ENCODE measurements around the gene ZRANB3.
"Not testable (repeated sequence)": the region's sequence is repeated elsewhere in the genome, so short reads cannot be mapped to it uniquely, and the experiment has no call there.

ZRANB3 gene

DNA sequence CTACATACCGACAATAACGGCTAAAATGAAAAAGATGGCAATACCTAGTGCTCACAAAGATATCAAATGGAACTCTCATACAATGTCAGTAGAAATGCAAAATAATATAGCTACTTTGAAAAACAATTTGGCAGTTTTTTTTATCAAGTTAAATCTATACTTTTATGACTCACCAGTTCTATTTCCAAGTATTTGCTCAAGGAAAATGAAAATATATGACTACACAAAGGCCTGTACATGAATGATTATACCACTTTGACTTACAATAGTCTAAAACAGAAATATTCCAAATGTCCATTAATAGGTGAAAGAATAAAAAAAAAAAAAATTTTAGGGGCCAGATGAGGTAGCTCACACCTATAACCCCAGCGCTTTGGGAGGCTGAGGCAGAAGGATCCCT is 219.8 kb downstream of the ZRANB3 start:
- Histone ChIP-seq H3K27ac (ENCODE audit: low read depth, low read length) (no peak overlapping the region), H3K4me3 (ENCODE audit: low read length) (no peak overlapping the region), H3K27me3 (ENCODE audit: control insufficient read depth, insufficient read depth, low read length) (no peaks in the 10 kb centered on the region), H3K4me1 (ENCODE audit: control insufficient read depth, insufficient read depth, low read length) (no peaks in the 10 kb centered on the region), H3K9ac (ENCODE audit: low read length) (no peak overlapping the region), H3K36me3 (ENCODE audit: control insufficient read depth, insufficient read depth, low read length) (no peaks in the 10 kb centered on the region)

DNA sequence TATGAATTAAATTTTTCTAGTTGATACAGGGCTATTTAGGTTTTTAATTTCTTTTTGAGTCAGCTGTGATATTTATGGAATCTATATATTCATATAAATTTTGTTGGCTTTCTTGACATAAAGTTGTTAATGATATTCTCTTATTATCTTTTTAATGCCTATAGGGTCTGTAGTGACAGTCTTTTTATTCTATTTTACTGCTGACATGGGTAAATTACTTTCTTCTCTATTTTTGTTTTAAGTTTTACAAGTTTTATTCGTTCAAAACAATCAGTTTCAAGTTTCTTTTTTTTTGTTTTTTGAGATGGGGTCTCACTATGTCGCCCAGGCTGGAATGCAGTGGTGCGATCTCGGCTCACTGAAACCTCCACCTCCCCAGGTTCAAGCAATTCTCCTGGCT is 226.3 kb downstream of the ZRANB3 start:
- Histone ChIP-seq H3K36me3 (ENCODE audit: control insufficient read depth, insufficient read depth, low read length) (no peaks in the 10 kb centered on the region), H3K4me3 (ENCODE audit: low read length) (no peak overlapping the region), H3K9ac (ENCODE audit: low read length) (no peak overlapping the region), H3K27me3 (ENCODE audit: control insufficient read depth, insufficient read depth, low read length) (no peaks in the 10 kb centered on the region), H3K27ac (ENCODE audit: low read depth, low read length) (no peak overlapping the region), H3K4me1 (ENCODE audit: control insufficient read depth, insufficient read depth, low read length) (no peaks in the 10 kb centered on the region)

DNA sequence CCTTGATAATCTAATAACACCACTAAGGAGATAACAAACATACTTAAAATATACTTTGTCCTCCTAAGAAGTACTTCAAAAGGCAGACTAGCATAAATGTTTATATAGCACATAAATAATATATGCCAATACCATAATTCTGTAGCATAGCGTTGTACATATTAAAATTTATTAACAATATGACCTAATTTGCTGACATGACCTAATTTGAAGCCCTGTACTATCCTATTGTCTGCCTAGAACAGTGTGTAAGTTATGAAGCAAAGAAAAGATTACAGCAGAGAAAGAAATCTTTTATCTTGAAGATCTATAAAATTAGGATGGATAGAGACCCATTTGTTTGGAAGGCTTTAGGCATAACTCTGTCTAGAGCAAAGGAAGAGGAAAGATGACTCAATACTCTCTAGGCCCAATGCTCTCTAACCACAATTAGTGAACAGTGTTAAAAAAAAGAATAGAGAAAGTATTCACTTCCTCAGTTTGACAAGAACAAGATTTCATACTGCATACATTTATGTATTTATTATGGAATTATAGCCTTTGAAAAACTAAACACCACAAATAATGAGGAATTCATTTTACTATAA is 231.3 kb downstream of the ZRANB3 start:
- Histone ChIP-seq H3K9ac (ENCODE audit: low read length) (no peak overlapping the region), H3K36me3 (ENCODE audit: control insufficient read depth, insufficient read depth, low read length) (no peaks in the 10 kb centered on the region), H3K27ac (ENCODE audit: low read depth, low read length) (no peak overlapping the region), H3K4me3 (ENCODE audit: low read length) (no peak overlapping the region), H3K4me1 (ENCODE audit: control insufficient read depth, insufficient read depth, low read length) (no peaks in the 10 kb centered on the region), H3K27me3 (ENCODE audit: control insufficient read depth, insufficient read depth, low read length) (no peaks in the 10 kb centered on the region)

DNA sequence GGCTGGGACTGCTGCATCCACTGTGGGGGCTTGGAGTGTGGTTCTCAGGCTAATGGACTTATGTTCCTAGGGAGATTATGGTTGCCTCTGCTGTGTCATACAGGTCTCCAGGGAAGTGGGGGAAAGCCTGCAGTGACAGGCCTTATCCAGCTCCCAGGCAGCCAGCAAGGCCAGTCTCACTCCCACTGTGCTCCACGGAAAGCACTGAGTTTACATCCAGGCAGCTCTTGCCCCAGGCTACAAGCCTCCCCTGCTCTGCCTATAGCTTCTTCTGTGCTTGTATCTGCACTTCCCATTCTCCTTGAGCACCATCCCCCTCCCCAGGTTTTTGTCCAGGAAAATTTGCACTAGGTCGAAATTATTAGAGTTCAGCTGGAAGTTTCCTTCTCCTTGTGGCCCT is 231.9 kb downstream of the ZRANB3 start:
- H3K9ac ChIP-seq (ENCODE audit: low read length): no peak overlapping the region
- no peaks in the 10 kb centered on the region for H3K4me1 ChIP-seq (ENCODE audit: control insufficient read depth, insufficient read depth, low read length)
- no peak overlapping the region for H3K4me3 ChIP-seq (ENCODE audit: low read length)
- H3K27me3 ChIP-seq (ENCODE audit: control insufficient read depth, insufficient read depth, low read length): no peaks in the 10 kb centered on the region
- no peaks in the 10 kb centered on the region for H3K36me3 ChIP-seq (ENCODE audit: control insufficient read depth, insufficient read depth, low read length)
- no peak overlapping the region for H3K27ac ChIP-seq (ENCODE audit: low read depth, low read length)

DNA sequence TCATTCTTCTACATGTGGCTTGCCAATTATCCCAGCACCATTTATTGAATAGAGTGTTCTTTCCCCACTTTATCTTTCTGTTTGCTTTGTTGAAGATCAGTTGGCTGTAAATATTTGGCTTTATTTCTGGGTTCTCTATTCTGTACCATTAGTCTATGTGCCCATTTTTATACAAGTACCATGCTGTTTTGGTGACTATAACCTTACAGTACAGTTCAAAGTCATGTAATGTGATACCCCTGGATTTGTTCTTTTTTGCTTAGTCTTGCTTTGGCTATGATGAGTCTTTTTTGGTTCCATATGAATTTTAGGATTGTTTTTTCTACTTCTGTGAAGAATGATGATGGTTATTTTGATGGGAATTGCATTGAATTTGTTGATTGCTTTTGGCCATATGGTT is 243.9 kb downstream of the ZRANB3 start:
- not testable (repeated sequence) for H3K27ac ChIP-seq (ENCODE audit: low read depth, low read length); H3K9ac ChIP-seq (ENCODE audit: low read length); H3K27me3 ChIP-seq (ENCODE audit: control insufficient read depth, insufficient read depth, low read length); H3K36me3 ChIP-seq (ENCODE audit: control insufficient read depth, insufficient read depth, low read length); H3K4me3 ChIP-seq (ENCODE audit: low read length); H3K4me1 ChIP-seq (ENCODE audit: control insufficient read depth, insufficient read depth, low read length)

DNA sequence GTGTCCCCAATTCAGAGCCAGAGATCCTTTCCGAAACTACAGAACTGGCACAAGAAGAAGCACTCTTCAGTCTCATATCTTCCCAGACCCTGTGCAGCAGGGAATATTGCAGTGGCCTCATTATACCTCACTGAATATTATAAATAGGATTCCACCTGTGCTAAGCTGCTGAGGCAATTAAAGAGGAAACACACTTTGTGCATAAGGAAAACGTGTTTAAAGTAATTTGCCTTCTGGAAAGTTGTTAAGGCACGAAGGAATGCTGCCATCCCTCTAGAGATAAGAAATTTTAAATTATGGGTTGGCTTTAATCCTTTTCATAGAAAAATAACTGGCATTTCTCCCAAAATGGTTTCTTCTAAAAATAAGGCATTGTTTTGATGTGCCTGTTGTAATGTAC is 245.6 kb downstream of the ZRANB3 start:
- H3K4me3 ChIP-seq (ENCODE audit: low read length): no peak overlapping the region
- H3K27me3 ChIP-seq (ENCODE audit: control insufficient read depth, insufficient read depth, low read length): no peaks in the 10 kb centered on the region
- no peak overlapping the region for H3K9ac ChIP-seq (ENCODE audit: low read length)
- no peaks in the 10 kb centered on the region for H3K4me1 ChIP-seq (ENCODE audit: control insufficient read depth, insufficient read depth, low read length)
- H3K27ac ChIP-seq (ENCODE audit: low read depth, low read length): no peak overlapping the region
- H3K36me3 ChIP-seq (ENCODE audit: control insufficient read depth, insufficient read depth, low read length): no peaks in the 10 kb centered on the region

DNA sequence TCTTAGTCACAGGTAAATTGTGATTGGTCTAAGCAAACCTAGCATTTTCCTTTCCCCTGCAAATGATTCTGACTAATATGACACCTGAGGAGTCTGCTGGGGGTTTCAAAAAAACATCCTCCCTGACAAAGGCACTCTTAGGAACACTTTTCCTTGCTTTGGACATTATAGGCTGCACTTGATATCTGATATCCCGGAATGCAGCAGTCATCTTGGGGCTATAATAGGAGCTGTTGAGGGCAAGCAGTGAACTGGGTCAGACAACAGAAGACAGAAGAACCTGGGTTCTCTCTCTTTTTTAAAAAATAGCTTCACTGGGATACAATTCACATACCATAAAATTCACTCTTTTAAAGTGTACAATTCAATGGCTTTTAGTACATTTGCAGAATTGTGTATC is 249.6 kb downstream of the ZRANB3 start:
- Histone ChIP-seq H3K4me3 (ENCODE audit: low read length) (no peak overlapping the region), H3K4me1 (ENCODE audit: control insufficient read depth, insufficient read depth, low read length) (no peaks in the 10 kb centered on the region), H3K27ac (ENCODE audit: low read depth, low read length) (no peak overlapping the region), H3K9ac (ENCODE audit: low read length) (no peak overlapping the region), H3K36me3 (ENCODE audit: control insufficient read depth, insufficient read depth, low read length) (no peaks in the 10 kb centered on the region), H3K27me3 (ENCODE audit: control insufficient read depth, insufficient read depth, low read length) (no peaks in the 10 kb centered on the region)

DNA sequence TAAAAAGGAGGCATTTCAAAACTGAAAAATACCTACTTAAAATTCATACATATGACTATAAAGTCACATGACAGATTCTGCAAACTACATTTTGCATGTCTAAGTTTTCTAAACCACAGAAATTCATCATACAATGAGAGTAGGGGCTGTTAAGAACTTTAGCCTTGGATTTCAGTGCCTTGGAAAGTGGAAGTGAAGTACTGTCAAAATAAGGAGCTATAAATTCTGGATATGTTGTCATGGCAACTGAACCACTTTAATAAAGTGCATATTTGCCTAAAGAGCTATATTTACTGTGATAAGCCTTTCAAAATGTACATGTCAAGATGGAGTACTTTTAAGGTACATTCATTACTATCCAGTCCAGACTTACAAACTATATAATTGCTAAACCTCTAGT is 251.8 kb downstream of the ZRANB3 start:
- Histone ChIP-seq H3K4me3 (ENCODE audit: low read length) (no peak overlapping the region), H3K9ac (ENCODE audit: low read length) (no peak overlapping the region), H3K27me3 (ENCODE audit: control insufficient read depth, insufficient read depth, low read length) (no peaks in the 10 kb centered on the region), H3K4me1 (ENCODE audit: control insufficient read depth, insufficient read depth, low read length) (no peaks in the 10 kb centered on the region), H3K36me3 (ENCODE audit: control insufficient read depth, insufficient read depth, low read length) (no peaks in the 10 kb centered on the region), H3K27ac (ENCODE audit: low read depth, low read length) (no peak overlapping the region)

DNA sequence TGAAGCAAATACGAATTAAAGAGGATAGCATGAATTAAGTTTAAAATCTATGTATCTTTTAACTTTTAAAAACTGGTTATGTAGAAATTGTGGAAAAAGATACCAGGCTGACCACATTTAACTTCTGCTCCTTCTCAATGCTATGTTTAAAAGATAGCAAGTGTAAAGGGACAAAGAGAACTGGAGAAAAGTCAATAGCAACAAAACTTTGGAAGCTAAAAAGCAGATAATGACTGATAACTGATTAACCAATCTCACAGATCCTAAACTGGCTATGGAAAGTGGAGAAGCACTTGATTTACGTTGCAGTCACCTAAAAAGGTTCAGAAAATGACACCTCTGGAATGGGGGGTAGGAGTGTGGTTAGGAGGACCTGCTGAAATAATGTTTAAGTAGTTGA is 254.5 kb downstream of the ZRANB3 start:
- Histone ChIP-seq H3K9ac (ENCODE audit: low read length) (no peak overlapping the region), H3K4me3 (ENCODE audit: low read length) (no peak overlapping the region), H3K27me3 (ENCODE audit: control insufficient read depth, insufficient read depth, low read length) (no peaks in the 10 kb centered on the region), H3K4me1 (ENCODE audit: control insufficient read depth, insufficient read depth, low read length) (no peaks in the 10 kb centered on the region), H3K27ac (ENCODE audit: low read depth, low read length) (no peak overlapping the region), H3K36me3 (ENCODE audit: control insufficient read depth, insufficient read depth, low read length) (no peaks in the 10 kb centered on the region)

DNA sequence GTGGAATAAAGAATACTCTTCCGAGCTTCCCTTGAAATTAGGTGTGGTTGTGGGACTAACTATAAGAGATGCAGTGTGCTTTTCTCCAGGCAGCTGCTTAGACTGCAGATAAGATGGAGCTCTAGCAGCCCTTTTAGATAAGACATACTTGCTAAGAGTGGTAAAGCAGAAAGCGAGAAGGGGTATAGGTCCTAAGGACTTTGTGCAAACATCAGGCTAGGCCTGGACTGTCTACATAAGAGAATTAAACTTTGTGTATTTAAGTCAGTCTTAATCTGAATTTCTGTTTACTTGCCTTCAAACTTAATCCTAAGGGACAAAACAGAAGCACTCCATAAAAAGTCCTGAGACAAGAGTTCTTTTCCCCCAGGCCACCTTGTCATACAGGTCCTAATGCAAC is 260.0 kb downstream of the ZRANB3 start:
- H3K9ac ChIP-seq (ENCODE audit: low read length): no peak overlapping the region
- no peaks in the 10 kb centered on the region for H3K4me1 ChIP-seq (ENCODE audit: control insufficient read depth, insufficient read depth, low read length)
- H3K27ac ChIP-seq (ENCODE audit: low read depth, low read length): no peak overlapping the region
- no peaks in the 10 kb centered on the region for H3K36me3 ChIP-seq (ENCODE audit: control insufficient read depth, insufficient read depth, low read length)
- H3K4me3 ChIP-seq (ENCODE audit: low read length): no peak overlapping the region
- H3K27me3 ChIP-seq (ENCODE audit: control insufficient read depth, insufficient read depth, low read length): no peaks in the 10 kb centered on the region

DNA sequence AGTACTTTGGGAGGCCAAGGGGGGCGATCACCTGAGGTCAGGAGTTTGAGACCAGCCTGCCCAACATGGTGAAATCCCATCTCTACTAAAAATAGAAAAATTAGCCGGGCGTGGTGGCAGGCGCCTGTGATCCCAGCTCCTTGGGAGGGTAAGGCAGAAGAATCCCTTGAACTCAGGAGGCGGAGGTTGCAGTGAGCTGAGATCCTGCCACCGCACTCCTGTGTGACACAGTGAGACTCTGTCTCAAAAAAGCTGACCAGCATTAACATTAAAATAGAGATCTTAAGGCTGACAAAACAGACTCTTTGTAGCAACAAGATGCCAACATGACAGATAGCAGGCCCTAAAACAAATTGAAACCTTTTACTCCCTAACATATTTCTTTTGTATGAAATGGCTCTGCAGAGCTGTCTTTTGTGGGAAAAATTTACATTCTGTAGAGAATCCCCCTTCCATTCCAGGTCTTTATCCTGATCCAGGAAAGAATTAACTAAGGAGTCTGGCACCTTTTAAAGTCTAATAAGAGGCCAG is 265.0 kb downstream of the ZRANB3 start:
- Histone ChIP-seq H3K4me3 (ENCODE audit: low read length) (no peak overlapping the region), H3K27me3 (ENCODE audit: control insufficient read depth, insufficient read depth, low read length) (no peaks in the 10 kb centered on the region), H3K27ac (ENCODE audit: low read depth, low read length) (no peak overlapping the region), H3K36me3 (ENCODE audit: control insufficient read depth, insufficient read depth, low read length) (no peaks in the 10 kb centered on the region), H3K4me1 (ENCODE audit: control insufficient read depth, insufficient read depth, low read length) (no peaks in the 10 kb centered on the region), H3K9ac (ENCODE audit: low read length) (no peak overlapping the region)

DNA sequence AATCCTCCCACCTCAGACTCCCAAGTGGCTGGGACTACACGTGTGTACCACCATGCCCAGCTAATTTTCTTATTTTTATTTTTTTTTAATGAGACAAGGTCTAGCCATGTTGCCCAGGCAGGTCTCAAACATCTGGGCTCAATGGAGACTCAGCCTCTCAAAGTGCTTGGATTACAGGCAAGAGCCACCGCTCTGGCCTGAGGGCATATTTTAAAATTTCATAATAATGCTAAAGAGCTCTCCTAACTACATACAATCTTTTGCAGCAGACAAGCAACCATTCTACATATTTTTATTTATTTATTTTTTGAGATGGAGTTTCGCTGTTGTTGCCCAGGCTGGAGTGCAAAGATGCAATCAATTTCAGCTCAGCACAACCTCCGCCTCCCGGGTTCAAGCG is 271.9 kb downstream of the ZRANB3 start:
- H3K9ac ChIP-seq (ENCODE audit: low read length): no peak overlapping the region
- H3K27me3 ChIP-seq (ENCODE audit: control insufficient read depth, insufficient read depth, low read length): no peaks in the 10 kb centered on the region
- no peak overlapping the region for H3K27ac ChIP-seq (ENCODE audit: low read depth, low read length)
- H3K36me3 ChIP-seq (ENCODE audit: control insufficient read depth, insufficient read depth, low read length): no peaks in the 10 kb centered on the region
- H3K4me1 ChIP-seq (ENCODE audit: control insufficient read depth, insufficient read depth, low read length): no peaks in the 10 kb centered on the region
- no peak overlapping the region for H3K4me3 ChIP-seq (ENCODE audit: low read length)

DNA sequence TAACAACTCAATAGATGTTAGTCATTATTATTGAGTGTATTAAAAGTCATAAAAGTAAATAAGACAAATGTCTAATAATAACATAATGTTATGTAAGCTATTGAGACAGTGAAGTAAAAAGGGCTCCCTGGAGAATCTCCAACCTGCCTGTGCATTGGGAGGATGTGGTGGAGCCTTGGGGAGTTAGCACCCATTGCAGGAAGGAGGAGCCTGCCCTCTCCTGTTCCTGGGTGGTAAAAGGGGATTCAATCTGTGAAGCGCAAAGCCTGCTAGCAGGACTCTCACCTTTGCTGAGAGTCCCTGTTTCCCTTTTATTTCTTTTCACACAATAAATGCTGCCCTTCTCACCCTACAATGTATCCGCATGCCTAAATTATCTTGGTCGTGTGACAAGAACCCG is 272.8 kb downstream of the ZRANB3 start:
- H3K27ac ChIP-seq (ENCODE audit: low read depth, low read length): no peak overlapping the region
- H3K4me1 ChIP-seq (ENCODE audit: control insufficient read depth, insufficient read depth, low read length): no peaks in the 10 kb centered on the region
- no peaks in the 10 kb centered on the region for H3K27me3 ChIP-seq (ENCODE audit: control insufficient read depth, insufficient read depth, low read length)
- no peak overlapping the region for H3K9ac ChIP-seq (ENCODE audit: low read length)
- H3K36me3 ChIP-seq (ENCODE audit: control insufficient read depth, insufficient read depth, low read length): no peaks in the 10 kb centered on the region
- H3K4me3 ChIP-seq (ENCODE audit: low read length): no peak overlapping the region

Measured in rectal smooth muscle tissue (tissue), 1 donor.